Measurements from ENCODE around the gene RNF34.

The RNF34 gene

DNA sequence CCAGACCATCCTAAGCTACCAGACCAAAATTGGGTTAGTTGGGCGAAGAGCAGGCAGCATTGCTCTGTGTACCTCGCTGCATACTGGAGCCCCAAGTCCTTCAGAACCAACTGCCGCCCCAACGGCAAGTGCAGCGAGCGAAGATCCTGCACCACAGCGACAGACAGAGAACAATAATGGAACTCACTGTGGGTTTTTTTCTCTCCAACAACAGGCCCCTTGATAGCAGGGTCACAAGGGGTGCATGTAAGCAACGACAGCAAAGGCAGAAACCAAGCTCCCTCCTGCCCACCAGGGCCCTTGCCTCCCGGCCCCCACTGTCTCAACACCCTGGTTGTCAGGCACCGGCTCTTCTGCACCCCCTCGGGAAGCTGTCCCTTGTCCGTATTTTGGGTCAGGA, 39.0 kb downstream of the RNF34 start:
- no peak for DNase-seq (ENCODE audit: low read depth, low spot score)

DNA sequence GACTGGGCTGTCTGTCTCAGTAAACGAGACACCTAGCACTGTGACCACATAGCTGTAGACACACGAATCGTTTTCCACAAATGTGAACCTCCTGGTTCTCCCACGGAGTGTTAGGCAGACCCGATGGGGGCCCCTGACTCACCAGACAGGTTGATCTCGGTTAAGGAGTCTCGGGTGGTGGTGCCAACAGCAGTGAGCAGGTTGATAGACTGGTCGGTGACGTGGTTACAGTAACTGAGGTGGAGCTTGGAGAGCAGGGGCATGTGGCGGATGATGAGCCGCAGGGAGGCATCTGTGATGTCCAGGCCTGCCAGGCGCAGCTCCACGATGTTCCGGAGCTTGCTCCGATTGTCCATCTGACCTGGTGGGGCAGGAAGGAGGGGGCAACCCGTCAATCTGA, 39.8 kb downstream of the RNF34 start:
- no peak for DNase-seq (ENCODE audit: low read depth, low spot score)

DNA sequence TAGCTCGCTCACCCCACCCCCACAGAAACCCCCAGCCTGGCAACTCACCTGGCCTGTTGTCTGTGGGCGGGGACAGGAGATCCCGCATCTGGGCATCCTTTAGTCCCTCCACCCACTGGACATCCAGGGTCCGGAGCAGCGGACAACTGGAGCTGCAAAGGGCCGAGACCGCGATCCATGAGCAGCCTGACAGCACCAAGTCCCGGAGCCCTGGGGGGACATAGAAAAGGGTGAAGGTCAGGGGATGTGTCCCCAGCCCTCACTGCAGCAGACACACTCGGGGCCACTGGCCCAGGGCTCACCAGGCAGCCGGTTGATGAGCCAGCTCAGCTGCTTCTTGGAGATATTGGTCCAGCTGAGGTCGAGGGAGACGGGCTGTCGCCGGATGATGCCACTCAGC, 40.9 kb downstream of the RNF34 start:
- DNase-seq (ENCODE audit: low read depth, low spot score): no peak

DNA sequence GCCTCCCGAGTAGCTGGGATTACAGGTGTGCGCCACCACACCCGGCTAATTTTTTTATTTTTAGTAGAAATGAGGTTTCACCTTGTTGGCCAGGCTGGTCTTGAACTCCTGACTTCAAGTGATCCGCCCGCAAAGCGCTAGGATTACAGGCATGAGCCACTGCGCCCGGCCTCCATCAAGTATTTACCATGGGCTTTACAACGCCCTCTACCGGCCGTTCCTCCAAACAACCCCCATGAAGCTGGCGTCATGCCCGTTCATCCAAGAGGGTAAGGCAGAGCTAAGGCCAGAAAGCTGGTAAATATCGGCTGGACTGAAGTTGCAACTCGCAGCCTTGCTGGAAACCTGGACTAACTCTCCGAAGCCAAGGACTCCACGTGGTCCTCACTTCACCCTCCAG, 41.6 kb downstream of the RNF34 start:
- no peak for DNase-seq (ENCODE audit: low read depth, low spot score)

DNA sequence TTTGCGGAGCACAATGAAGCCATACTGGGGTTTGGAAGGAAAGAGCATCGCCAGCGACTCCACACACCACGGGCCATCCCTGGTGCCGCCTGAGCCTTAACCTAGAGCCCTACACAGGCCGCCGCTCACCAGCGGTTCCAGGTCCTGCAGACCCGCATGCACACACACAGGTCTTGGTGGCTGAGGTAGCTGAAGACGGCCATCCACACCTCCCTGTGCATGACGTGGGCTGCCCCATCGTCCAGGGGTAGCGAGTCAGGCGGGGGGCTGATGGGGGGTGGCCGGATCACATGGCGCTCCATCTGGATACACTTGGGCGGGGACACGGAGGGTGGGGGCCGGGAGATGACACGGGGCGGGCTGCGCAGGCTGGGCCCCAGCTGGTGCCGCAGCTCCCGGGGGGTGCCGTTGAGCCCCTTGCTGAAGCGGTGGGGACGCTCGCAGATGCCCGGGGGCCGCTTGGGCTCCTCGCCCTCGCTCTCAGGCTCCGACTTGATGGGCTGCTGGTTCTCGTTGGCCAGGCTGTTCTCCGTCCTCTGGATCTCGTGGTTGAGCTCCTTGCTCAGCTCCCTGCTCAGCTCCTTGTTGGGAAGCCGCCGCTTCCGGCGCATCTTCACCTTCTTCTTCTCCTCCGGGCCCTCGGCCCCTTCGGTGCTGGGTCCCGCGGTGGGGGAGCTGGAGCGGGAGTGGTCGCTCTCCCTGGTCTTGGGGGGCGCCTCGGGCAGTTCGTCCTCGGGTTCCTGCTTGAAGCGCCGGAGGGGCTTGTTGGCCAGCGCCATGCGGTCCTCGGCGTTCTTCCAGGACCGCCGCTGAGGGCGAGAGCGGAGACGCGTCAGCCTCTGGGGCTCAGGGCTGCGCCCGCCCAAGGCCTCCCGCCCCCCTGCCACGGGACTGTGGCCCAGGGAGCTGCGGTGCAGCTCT, 42.4 kb downstream of the RNF34 start:
- no peak for DNase-seq (ENCODE audit: low read depth, low spot score)

DNA sequence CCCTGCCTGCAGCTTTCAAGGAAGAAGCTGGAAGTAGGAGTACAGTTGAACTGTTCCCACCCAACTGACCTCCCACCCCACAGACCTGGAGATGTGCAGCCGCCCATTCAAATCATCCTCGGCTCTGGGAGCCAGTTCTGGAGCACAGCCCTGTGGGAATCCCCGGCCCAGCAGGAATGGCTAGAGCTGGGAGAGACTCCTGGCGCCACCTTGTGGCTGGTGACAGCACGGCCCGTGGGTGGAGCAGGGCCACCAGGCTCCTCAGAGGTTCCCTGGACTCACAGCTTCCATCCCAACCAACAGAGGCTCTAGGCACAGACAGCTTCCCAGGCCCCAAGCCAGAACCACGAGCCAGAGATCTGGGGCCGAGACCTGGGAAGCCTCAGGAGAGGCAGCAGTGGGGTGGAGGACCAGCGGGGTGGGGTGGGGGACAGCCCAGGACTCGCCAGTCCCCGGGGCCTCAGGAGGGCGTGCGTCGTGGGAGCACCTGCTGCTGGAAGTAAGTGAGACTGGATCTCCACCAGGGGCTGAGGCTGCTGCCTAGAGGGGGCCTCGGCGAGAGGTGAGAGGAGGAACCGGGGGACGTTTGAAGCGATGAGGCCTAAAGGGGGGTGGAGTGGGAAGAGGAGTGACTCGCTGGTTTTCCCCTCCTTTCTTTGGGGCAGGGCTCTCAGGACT, 43.4 kb downstream of the RNF34 start:
- DNase-seq (ENCODE audit: low read depth, low spot score): no peak

DNA sequence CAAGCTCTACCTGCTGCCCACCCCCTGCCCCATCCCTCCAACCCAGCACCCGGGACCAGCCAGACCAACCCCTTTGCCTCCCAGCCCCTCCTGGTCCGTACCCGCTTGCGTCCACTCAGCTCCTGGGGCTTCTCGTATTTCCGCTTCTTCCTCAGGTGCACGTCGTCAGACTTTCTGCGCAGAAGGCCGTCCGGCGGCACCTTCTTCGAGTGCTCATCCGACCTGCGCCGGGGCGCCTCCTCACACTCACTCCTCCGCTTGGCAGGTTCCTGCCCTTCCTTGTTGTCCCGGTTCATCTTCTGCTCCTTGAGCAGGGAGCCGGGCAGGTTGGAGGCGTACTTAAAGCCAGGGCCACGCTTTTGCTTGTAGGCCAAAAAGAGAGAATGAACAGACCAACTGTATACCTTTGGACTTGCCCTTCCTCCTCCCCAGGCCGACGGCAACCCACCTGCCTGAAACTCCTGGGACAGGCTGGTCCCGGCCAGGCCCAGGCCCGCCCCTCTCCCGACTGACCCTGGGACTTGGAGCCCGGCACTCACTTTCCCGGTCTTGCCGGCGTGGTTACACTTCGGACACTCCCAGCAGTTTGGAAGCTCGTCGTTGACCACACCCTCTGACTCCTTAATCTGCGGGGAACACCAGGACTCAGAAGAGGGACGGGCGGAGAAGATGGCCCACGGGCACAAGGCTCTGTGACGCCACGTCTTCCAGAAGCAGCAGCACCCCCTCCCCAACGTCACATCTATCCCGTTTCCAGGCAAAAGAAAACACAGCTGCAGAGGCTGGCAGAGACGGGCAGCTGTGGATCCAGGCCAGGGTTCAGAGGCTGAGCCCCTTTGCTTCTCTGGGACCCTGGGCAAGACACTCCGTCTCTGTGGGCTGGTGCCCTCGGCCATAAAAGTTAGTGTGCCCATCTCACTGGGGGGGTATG, 44.3 kb downstream of the RNF34 start:
- no peak for DNase-seq (ENCODE audit: low read depth, low spot score)

DNA sequence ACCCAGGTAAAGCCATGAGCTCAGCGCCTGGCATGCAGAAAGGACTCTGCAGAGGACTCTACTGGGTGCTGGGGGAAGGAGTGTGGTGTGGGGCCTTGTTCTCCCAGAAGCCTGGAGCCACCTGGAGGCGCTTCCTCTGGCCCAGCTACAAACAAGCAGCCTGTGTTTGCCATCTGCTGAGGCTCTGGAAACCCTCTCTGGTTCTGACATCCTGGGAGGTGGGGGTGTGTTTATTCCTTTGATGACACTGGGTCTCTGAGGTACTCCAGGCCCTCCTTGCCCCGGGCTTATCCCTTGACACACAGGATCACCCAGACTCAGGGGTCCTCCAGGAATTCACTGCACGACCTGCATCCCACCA, 44.9 kb downstream of the RNF34 start:
- no peak for DNase-seq (ENCODE audit: low read depth, low spot score)

DNA sequence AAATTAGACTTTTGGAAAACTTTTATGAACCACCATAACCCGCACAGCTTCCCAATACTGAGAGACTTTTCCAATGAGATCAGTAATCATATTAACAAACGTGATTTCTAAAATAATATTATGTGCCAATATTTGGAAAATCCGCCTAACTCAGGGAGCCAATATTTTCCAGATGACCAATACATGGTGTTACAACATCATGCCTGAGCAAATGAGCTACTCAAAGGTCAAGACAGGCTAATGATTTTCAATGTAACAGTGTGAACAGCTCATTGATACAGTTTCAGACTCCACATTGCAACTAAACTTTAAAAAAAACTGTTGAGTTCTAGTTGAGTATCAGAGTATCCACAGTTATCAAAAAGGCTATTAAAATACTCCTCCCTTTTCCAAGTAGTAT, 46.8 kb downstream of the RNF34 start:
- DNase-seq (ENCODE audit: low read depth, low spot score): no peak

DNA sequence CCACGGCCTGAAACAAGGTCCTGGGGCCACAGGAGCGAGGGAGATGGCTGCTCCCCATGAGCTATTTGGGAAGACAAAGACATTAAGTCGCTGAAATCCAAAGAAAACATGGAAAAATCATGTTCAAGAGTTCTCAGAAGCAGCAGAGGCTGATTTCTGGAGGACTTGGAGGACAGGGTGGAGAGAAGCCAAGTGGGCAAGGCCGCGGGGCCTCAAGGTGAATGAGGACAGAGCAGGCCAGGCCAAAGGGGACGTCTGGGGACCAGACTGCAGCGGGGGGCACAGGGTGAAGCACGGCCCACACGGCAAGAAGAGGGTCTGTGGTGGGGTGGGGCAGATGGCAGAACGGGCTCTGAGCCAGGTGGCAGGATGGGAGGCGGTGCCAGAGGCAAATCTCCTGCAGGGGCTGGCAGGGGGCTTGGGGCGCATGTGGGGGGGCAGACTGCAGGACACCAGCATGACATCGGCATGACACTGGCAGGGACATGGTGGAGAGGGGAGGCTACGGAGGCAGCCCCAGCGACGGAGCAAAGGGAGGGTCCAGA, 48.9 kb downstream of the RNF34 start:
- no peak for DNase-seq (ENCODE audit: low read depth, low spot score)

DNA sequence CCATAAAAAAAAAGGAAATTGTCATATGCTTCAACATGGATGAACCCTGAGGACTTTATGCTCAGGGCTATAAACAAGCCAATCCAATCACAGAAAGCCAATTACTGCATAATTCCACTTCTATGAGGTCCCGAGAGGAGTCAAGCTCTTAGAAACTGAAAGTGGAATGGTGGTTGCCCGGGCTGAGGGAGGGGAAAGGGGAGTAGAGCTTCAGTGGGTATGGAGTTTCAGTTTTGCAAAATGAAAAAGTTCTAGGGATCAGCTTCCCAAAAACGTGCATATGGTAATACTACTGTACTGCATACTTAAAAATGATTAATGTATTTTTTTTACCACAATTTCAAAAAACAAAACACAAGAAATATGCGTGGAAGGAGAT, 52.0 kb downstream of the RNF34 start:
- no peak for DNase-seq (ENCODE audit: low read depth, low spot score)

DNA sequence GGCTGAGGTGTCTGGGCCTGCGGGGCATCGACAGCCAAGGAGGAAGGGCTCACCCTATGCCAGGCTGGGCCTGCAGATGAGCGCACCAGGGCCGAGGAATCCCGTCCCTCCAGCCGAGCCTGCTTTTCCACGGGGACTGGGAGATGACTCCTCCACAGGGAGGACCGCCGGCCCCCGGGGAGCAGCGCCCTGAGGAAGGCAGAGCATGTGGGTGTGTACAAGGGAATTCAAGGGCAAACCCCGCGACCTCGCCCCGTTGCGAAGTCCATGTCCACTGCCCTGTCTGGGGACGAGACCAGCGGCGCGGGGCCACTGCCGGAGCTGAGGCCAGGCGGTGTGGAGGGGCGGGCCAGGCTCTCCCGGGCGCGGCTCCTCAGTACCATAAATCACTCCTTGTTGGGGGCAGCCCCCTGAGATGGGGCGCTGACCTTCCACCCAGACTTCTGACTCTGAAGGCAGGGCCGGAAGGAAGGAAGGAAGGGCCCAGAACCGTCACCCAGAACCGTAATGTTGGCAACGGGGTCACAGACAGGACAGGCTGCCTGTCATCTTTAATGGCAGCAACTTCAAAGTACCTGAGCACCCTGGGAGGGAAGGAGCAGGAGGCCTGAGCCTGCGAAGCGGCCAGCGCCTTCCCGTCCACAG, 52.5 kb downstream of the RNF34 start:
- DNase-seq (ENCODE audit: low read depth, low spot score): no peak

DNA sequence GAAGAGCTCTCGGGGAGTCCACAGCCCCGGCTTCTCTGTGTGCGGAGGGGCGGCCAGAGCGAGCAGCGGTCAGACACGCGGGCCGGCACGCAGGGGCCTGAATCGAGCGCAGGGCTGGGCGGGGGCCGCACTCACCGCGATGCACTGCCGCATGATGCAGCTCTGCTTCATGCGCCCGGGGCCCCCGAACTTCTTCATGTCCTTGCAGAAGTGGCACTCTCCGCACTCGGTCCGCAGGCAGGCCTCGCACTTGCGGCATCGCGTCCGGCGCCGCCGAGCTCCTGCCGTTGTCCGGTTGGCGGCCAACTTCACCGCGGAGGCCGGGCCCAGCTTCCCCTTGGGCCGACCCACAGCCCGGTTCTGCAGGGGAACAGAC, 53.1 kb downstream of the RNF34 start:
- DNase-seq (ENCODE audit: low read depth, low spot score): no peak

DNA sequence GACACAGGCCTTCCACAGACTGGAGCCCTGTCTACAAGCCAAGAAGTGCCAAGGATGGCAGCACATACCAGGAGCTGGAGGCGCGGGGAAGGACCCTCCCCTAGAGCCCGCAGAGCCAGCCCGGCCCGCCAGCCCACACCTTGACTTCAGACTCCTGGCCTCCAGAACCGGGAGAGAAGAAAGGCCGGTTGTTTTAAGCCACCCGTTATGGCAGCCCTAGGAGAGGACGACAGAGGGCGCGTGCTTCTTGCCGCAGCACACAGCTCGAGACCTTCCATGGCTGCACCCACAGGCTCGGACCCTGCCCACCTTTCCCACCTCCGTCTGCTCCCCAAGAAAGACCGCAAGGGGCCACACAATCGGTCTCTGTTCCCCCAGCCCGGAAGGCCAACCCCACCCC, 53.7 kb downstream of the RNF34 start:
- DNase-seq (ENCODE audit: low read depth, low spot score): no peak

DNA sequence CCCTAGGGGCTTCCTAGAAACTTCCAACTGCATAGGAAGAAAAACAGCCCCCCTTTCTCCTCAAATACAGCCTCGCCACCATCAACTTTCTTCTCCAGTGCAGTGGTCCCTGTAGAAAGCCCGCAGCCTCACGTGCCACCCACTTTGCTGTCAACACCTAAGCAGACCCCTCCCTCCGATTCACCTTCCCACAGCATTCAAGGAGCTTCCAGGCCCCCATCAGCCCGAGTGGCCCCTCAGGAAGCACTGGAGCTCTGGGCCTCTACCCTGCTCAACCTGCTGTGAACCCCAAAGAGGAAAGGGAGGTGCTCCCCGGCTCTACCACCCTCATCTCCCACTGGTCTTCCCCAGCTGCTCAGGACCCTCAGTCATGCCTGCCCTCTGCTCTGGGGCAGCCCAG, 55.0 kb downstream of the RNF34 start:
- no peak for DNase-seq (ENCODE audit: low read depth, low spot score)

DNA sequence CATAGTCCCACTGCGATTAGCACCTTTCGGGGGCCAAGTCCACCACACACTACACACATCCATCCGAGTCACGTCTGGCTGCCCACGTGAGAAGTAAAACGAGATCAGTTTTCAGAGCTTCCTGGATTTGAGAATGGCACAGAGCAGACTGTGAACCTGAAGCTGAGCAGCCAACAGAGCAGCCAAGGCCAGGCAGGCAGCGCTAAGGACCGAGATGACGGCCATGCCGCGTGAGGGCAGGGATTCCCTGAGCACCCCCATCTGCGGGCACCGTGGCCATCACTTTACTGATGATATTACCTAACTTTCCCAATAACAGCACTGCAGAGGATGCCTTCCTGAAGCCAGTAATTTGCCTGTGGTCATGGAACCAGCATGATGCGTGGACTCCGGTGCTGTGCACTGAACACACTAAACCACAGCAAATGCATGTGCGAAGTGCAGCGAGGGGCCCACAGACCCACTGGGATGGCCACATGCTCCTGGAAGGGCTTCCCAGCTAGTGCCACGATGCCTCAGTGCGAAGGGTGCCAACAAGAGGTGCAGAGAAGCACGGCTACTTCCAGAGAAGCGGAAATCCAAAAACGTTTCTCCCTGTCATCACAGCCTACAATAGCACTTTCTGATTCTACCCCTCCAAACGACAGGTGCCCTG, 56.0 kb downstream of the RNF34 start:
- DNase-seq (ENCODE audit: low read depth, low spot score): no peak

DNA sequence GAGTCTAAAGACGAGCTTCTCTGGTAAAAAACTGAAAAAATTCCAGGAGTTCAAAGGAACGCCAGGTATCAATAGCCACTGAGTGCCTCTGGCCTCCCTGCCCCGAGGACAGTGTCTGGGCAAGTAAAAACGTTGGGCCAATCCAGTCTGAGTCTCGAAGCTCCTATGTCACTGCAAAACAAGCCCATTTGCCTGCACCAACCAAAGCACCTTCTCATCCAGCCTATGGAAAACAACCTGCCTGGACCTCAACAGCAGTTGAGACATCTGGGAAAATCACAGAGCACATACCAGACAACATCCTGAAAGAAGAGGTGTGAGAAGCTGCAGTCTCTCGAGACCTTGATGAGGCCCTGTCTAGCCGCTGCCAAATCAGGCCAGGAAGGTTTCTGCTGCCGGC, 56.6 kb downstream of the RNF34 start:
- DNase-seq (ENCODE audit: low read depth, low spot score): no peak

DNA sequence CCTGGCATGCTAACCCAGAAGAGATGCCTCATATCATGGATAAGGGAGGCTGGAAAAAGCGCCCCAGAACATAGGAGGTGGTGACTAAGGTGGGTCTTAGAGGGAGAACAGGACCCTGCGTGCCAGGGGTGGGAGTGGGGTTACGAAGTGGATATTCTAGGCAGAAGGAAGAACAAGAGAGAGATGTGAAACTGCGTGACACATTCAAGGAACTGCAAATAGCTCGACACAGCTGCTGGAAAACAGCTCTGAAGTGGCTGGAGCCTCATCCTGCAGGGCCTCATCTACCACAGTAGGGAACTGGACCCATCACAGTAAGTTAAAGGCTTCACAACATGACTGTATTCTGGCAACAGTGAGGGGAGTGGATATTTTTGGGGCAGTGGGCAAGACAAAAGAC, 61.1 kb downstream of the RNF34 start:
- no peak for DNase-seq (ENCODE audit: low read depth, low spot score)

DNA sequence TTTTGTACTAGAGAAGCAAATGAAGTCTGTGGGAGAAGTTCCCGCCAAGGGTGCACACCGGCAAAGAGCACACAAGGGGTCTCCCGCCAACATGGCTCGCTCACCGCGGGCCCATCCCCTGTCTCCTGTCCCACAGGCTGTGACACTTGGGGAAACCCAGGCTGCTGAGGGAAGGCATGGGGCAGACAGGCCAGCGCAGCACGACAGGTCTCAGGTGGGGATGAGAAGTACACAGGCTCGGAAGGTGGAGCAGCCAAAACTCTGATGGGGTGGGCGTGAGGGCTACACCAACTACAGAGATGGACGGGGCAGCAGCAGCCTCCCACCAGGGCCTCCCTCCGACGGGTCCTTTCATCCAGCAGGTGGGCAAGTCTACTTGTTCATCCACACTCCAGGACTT, 64.4 kb downstream of the RNF34 start:
- no peak for DNase-seq (ENCODE audit: low read depth, low spot score)

DNA sequence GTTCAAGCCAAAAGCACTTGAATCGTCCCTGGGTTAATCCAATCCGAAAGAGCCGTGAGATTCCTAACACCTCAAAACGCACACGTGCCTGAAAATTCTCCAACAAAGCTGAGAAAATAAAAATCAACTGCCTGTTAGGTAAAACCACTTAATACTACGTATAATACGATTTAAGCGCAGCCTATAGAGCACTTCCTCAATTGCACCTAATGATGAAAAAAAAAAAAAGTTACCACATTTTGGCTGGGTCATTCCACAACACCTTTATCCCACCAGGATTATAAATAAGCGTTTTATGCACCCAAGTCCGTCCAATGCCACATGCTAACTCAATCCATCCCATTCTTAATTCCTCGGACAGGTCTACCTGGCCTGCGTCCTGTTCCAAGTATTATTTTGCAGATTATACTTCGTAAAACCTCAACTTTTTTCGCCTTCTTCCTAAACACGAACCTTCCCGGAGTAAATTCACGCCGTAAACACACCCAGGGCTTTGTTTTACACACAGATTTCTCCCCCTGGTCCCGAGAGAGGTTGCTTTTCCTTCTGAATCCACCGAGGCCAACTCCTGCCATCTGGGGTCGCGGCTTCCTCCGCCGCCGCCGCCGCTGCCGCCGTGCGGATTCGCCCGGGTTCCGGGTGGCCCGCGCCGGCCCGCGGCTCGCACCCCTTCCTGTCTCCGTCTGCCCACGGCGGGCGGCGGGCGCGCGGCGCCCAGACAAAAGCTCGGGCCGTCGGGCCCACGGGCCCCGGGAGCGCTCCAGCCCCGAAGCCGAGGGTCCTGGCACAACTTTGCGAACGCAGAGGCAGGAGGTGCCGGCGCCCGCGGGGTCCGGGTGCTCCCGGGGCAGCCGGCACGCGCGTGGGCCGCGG, 66.2 kb downstream of the RNF34 start:
- no peak for DNase-seq (ENCODE audit: low read depth, low spot score)
